ENCODE results near the gene CNPY1.
"Not testable (repeated sequence)": the region's sequence is repeated elsewhere in the genome, so short reads cannot be mapped to it uniquely, and the experiment has no call there.

CNPY1 gene

DNA sequence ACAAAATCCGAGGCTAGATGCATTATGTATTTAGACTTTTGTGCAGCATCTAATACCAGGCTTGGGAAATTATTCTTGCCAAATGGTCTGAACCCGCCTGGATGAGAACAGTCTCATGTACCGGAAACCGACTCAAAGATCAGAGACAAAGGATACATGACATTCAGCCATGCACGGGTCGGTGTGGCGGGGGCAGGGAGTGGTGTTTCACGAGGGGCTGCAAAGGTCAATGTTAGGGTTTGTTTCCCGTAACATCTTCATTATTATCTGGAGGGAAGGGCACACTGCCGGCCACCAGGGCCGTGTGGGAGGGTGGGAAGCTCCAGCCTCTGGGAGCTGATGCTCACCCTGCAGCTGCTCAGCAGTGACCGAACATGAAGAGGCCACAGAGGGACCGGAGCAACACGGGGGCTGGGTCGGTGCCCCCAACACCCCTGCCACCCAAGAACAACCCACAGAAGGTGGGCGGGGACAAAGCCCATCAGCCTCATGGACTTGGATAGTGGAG lies 23.1 kb downstream of the CNPY1 start:
- no peak for DNase-seq (ENCODE audit: low read depth, low spot score)
- TF ChIP-seq, protein P1, sequence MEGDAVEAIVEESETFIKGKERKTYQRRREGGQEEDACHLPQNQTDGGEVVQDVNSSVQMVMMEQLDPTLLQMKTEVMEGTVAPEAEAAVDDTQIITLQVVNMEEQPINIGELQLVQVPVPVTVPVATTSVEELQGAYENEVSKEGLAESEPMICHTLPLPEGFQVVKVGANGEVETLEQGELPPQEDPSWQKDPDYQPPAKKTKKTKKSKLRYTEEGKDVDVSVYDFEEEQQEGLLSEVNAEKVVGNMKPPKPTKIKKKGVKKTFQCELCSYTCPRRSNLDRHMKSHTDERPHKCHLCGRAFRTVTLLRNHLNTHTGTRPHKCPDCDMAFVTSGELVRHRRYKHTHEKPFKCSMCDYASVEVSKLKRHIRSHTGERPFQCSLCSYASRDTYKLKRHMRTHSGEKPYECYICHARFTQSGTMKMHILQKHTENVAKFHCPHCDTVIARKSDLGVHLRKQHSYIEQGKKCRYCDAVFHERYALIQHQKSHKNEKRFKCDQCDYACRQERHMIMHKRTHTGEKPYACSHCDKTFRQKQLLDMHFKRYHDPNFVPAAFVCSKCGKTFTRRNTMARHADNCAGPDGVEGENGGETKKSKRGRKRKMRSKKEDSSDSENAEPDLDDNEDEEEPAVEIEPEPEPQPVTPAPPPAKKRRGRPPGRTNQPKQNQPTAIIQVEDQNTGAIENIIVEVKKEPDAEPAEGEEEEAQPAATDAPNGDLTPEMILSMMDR (IDR thresholded peaks at IDR 0.05; ENCODE audit: low read depth, low read length): no peak
- H3K4me3 ChIP-seq (ENCODE audit: low read depth, low read length): no peak overlapping the region
- in situ Hi-C loops (cut with HindIII; ENCODE audit: low sequenced_read_pairs): no loop called here

DNA sequence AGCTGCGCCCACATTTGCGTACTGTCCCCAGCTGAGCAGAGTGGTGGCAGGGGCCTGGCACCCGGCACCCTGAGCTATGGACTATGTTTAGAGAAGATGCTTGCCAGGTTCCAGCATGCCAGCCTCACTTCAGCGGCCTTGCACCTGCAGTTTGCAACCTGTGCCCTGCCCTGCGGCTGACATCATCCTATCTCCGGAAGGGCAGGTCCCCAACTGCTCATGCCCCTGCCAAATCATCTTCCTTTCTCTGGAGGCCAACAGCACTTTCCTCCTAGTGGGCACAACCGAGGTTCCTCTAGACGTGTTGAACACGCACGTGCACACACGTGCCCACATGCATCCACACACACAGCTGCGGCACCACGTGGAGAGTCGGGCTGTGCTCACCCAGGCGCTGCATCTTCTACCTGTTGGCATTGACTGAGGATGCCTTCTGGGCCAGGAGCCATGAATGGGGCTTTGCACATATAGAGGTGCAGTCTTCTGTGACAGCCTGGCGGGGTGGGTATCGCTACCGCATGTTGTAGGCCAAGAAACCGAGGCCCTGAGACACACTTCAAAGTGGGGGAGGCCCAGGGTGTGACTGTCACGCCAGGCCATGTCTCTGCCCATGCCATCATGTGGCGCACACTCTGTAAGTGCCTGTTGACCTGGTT lies 24.5 kb downstream of the CNPY1 start:
- TF ChIP-seq, protein P1 (IDR thresholded peaks at IDR 0.05; ENCODE audit: low read depth, low read length): no peak
- no peak for DNase-seq (ENCODE audit: low read depth, low spot score)
- in situ Hi-C loops (cut with HindIII; ENCODE audit: low sequenced_read_pairs): no loop called here

DNA sequence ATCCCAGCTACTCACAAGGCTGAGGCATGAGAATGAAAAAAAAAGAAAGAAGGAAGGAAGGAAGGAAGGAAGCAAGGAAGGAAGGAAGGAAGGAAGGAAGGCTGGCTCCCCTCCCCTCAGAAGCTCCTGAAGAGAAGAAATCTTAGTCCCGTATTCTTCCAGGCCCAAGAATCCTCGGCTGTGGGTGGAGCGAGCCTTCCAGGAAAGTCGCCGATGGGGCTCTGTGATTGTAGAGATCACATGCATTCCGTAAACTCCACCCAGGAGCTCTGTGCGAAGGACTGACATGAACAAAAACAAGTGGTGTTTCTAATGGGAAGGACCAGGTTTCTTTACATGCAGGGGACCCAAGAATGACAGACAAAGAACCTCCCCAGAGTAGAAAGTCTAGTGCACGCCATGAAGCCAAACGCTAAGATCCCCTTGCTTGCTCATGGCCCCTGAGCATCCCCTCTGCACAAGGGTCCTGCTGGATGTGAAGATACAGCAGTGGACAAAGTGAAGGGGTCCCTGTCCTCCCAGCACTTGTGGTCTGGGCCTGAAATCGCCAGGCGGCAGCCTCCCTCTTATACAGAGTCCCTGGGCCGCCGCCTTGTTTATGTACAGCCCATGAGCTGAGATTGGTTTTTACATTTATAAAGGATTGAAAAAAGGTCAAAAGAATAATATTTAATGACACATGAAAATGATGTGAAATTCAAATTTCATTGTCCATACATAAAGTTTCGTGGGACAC lies 25.2 kb downstream of the CNPY1 start:
- in situ Hi-C loops (cut with HindIII; ENCODE audit: low sequenced_read_pairs): no loop called here
- H3K4me3 ChIP-seq (ENCODE audit: low read depth, low read length): no peak overlapping the region
- no peak for DNase-seq (ENCODE audit: low read depth, low spot score)
- TF ChIP-seq, protein P1 (IDR thresholded peaks at IDR 0.05; ENCODE audit: low read depth, low read length): no peak

More for the DNA sequence above, 24.5 kb downstream of the CNPY1 start:
- H3K4me3 ChIP-seq (ENCODE audit: low read depth, low read length): no peak overlapping the region

DNA sequence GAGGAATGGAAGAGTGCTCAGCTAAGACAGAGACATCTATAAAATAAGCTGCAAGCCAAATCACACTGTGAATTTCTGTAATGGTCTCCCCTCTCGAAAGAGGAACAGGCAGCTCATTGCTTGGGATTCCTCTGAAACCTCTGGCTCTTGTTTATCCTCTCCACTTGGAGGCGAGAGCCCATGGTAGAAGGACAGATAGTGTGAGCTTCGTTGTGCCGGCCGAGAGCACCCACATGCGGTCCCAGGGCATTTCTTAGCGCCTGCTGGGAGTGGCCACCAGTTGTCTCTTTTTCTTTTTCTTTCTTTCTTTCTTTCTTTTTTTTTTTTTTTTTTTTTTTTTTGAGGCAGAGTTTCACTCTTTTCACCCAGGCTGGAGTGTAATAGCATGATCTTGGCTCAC lies 26.2 kb downstream of the CNPY1 start:
- TF ChIP-seq, protein P1 (IDR thresholded peaks at IDR 0.05; ENCODE audit: low read depth, low read length): no peak
- in situ Hi-C loops (cut with HindIII; ENCODE audit: low sequenced_read_pairs): no loop called here
- no peak for DNase-seq (ENCODE audit: low read depth, low spot score)
- no peak overlapping the region for H3K4me3 ChIP-seq (ENCODE audit: low read depth, low read length)

DNA sequence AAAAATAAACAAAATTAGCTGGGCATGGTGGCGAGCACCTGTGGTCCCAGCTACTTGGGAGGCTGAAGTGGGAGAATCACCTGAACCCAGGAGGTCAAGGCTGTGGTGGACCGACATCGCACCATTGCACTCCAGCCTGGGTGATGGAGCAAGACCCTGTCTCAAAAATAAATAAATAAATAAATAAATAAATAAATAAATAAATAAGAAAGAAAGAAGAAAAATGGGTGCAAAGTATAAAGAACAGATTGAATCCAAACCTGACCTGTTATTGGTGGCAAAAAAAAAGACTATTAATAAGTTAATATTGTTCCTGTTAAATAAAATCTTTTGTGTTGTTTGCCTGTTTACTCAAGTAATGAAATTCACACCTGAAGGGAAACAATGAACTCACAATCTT lies 27.0 kb downstream of the CNPY1 start:
- in situ Hi-C loops (cut with HindIII; ENCODE audit: low sequenced_read_pairs); H3K4me3 ChIP-seq (ENCODE audit: low read depth, low read length); DNase-seq (ENCODE audit: low read depth, low spot score): not testable (repeated sequence)

DNA sequence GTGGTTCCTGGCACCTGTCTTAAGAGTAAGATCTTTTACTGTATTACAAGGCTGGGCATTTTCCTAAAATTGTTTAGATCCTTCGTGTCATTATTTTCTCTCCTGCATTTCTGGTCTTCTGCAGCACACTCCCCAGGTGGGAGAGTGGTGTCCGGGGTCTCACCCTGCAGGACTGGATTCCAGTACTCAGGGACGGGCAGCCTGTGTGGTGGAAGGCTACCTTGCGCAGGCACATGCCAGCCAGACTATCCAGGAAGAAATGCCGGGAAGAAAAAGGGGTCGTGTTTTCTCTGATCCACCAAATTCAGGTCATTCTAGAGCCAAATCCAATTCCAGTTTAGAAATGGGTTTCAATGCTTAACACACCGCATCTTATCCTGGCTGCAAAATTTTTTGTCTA lies 27.7 kb downstream of the CNPY1 start:
- in situ Hi-C loops (cut with HindIII; ENCODE audit: low sequenced_read_pairs): no loop called here
- no peak for DNase-seq (ENCODE audit: low read depth, low spot score)
- no peak overlapping the region for H3K4me3 ChIP-seq (ENCODE audit: low read depth, low read length)
- TF ChIP-seq, protein P1 (IDR thresholded peaks at IDR 0.05; ENCODE audit: low read depth, low read length): no peak

DNA sequence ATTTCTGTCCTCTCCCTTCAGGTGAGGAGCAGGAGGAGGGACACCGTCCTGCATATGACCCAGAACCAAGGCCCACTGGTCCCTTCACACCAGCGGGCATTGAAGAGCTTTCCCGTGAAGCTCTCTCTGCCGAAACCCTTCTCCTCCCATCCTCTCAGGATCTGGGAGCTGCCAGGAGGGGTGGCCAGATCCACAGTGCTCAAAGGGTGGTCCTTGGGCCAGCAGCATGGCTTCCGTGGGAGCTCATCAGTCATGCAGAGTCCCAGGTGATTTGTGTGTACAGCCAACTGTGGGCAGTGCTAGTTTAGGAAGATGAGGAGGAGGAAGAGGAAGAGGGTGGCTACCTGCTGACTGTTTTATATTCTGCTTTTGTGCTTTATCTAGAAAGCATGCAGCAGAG lies 28.4 kb downstream of the CNPY1 start:
- TF ChIP-seq, protein P1 (IDR thresholded peaks at IDR 0.05; ENCODE audit: low read depth, low read length): no peak
- DNase-seq (ENCODE audit: low read depth, low spot score): no peak
- H3K4me3 ChIP-seq (ENCODE audit: low read depth, low read length): no peak overlapping the region
- in situ Hi-C loops (cut with HindIII; ENCODE audit: low sequenced_read_pairs): no loop called here
